Forelimb muscle (tissue), 1 donor: ENCODE measurements around the gene CYFIP2. TPM values are rescaled to one million over a fixed set of nuclear protein-coding genes. Genes with fewer than 3 reads are reported as not detected.
"Not testable (repeated sequence)": the region's sequence is repeated elsewhere in the genome, so short reads cannot be mapped to it uniquely, and the experiment has no call there.

Experiments
- DNase-seq: peaks from one replicate; pipeline ENCODE4 v3.0.0-alpha.2; 2013; ENCODE audit warnings: low read depth
- polyA plus RNA-seq: library from polyadenylated mRNA; unstranded; fragments of 120-200 nt; gene quantifications from one replicate; pipeline ENCODE4 v1.2.1, GENCODE V29; 2013; ENCODE audit not compliant: insufficient read length

Gene CYFIP2
- polyA plus RNA-seq, 1 donor: 5.2 TPM

DNA sequence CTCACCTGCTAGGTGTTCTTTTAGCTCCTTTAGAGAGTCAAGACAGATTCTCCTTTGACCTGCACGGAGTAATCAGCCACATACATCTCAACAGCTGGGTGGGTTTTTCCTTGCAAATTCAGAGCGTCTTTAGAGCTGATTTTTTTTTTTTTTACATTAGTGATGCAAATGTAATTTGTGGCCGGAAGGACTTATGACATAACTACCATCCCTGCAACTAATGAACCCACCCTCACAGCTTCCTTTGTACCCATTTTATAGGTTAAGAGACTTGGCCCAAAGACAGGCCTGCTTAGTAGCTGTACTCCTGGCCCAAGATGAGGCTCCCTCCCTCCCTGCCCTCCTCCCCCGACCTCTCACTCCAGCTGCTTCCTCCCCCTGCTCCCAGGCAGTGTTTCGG lies 124.2 kb downstream of the CYFIP2 start:
- DNase-seq: no peak

- no peak for DNase-seq
These were observed 124.8 kb downstream of the CYFIP2 start for GRCh38 chr5:157390551-157391297.

DNA sequence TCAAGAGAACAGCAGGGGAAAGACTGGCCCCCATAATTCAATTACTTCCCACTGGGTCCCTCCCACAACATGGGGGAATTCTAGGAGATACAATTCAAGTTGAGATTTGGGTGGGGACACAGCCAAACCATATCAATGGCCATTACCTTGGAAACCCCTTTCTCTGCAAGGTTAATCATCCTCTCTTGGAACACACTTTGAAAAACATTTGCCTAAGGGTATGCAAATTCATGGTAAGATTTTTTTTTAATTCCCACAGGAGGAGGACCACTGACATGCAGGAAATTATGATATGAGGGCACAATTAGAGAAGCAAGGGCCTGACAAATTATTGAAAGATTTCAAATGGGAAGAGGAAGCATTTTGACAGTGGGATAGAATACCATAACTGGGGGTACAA lies 132.4 kb downstream of the CYFIP2 start:
- DNase-seq: no peak

- DNase-seq: no peak
These were observed 135.0 kb downstream of the CYFIP2 start for GRCh38 chr5:157400741-157401495.

GRCh38 chr5:157415838-157416237 lies 149.9 kb downstream of the CYFIP2 start:
- no peak for DNase-seq

- DNase-seq: not testable (repeated sequence)
These were observed 153.6 kb downstream of the CYFIP2 start for GRCh38 chr5:157419521-157419920.

GRCh38 chr5:157429920-157430319 lies 164.0 kb downstream of the CYFIP2 start:
- DNase-seq: not testable (repeated sequence)

DNA sequence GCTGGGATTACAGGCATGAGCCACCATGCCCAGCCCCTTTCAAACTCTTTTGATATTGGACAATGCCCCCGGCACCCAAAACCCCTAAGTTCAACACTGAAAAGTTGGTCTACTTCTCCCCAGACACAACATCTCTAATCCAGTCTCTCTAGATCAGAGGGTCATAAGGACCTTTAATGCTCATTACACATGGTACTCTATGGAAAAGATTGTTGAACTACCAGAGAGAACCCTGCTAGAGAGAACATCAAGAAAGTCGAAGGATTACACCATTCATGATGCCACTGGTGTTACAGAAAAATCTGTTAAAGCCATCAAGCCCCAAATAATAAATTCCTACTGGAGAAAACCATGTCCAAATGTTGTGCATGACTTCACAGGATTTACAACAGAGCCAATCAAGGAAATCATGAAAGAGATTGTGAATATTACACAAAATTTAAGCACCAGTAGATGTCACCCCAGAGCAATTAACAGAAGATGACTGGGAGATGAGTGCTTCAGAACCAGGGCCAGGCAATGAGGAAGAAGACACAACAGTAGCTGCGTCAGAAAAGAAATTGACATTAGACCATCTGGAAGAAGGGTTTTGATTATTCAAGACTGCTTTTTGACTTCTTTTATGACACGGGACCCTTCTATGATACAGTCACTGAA lies 165.7 kb downstream of the CYFIP2 start:
- DNase-seq: peak; percentile 38

DNA sequence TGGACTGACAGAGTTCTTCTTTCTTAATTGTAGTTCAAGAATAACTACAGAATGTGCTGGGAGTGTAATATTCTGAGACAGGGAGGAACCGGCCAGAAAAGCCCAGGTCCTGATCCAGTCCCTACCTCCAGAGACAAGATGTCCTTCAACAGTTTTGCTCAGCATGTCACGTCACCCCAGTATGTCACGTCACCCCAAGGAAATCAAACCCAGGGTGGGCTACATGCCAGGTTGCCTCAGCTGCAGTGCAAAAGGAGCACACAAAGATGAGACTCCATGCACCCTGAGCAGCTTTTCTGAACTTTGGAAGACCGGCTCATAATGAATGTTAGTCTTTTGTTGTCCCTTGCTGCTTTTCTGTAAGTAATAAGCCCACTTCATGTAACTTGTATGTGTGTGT lies 168.2 kb downstream of the CYFIP2 start:
- DNase-seq: no peak

DNA sequence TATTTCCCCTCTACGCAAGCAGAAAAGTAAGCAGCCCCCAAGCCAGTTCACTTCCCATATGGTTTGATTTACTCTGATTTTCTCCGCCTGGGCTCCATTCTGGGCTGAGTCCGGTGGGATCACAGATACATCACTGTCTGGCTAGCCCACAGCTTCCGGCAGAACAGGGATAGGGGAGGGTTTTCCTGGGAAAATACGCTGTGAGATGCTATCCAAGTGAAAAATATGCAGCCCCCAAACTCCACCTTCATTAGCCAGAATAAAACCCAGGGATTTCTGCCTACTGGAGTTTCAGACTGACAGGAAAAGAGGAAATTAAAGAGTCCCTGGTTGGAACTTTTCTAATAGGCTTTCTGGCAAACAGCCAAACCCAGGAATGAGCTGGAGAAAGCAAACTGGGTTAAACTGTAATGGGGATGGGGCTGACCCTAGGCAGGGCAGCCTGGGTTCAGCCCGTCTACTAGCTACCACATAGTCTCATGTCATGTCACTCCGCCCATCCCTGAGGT lies 177.2 kb downstream of the CYFIP2 start:
- DNase-seq: peak; percentile 73

DNA sequence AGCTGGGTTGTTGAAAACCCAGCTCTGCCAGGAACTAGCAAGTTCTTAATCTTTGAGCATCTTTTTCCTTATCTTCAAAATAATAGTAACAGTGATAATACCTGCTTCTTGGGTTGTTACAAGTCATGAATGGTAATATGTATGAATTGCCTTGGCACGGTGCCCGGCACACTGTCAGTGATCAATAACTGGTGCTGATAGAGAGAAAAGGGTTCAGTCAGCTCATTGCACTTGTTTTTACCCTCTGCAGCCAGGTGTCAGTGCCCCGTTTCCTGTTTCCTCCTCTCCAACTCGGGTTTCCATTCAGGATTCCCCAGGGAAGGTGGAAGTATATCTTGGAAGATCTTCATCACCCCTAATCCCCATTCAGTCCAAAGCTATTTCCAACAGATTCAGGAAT lies 178.3 kb downstream of the CYFIP2 start:
- no peak for DNase-seq

Other genes with a start within 250 kb of the CYFIP2 start
- gene HAVCR1, start 207.0 kb upstream of the CYFIP2 start, polyA plus RNA-seq: not detected
- 2.1 TPM for gene HAVCR2, start 157.1 kb upstream of the CYFIP2 start, polyA plus RNA-seq
- gene MED7, start 123.3 kb upstream of the CYFIP2 start, polyA plus RNA-seq: 12.1 TPM
- gene GARIN3, start 99.9 kb upstream of the CYFIP2 start, polyA plus RNA-seq: not detected
- 0.10 TPM for gene ITK, start 85.3 kb upstream of the CYFIP2 start, polyA plus RNA-seq
- gene NIPAL4, start 194.1 kb downstream of the CYFIP2 start, polyA plus RNA-seq: 0.37 TPM